ENCODE results near the gene ANKRD44.

Gene ANKRD44

GRCh38 chr2:197251576-197251975, 59.0 kb downstream of the ANKRD44 start:
- no peaks in the 10 kb centered on the region for H3K27me3 ChIP-seq (ENCODE audit: control insufficient read depth, insufficient read depth, low read length)
- H3K36me3 ChIP-seq (ENCODE audit: control insufficient read depth, insufficient read depth, low read length): no peaks in the 10 kb centered on the region
- H3K4me1 ChIP-seq (ENCODE audit: control insufficient read depth, insufficient read depth, low read length): no peaks in the 10 kb centered on the region
- H3K9ac ChIP-seq (ENCODE audit: low read depth, low read length): no peak overlapping the region
- no peaks in the 10 kb centered on the region for H3K9me3 ChIP-seq (ENCODE audit: control insufficient read depth, insufficient read depth, low read length)
- H3K4me3 ChIP-seq (ENCODE audit: low read depth, low read length): no peak overlapping the region

- no peaks in the 10 kb centered on the region for H3K9me3 ChIP-seq (ENCODE audit: control insufficient read depth, insufficient read depth, low read length)
- no peak overlapping the region for H3K4me3 ChIP-seq (ENCODE audit: low read depth, low read length)
- no peak overlapping the region for H3K9ac ChIP-seq (ENCODE audit: low read depth, low read length)
- no peaks in the 10 kb centered on the region for H3K36me3 ChIP-seq (ENCODE audit: control insufficient read depth, insufficient read depth, low read length)
- no peaks in the 10 kb centered on the region for H3K4me1 ChIP-seq (ENCODE audit: control insufficient read depth, insufficient read depth, low read length)
- H3K27me3 ChIP-seq (ENCODE audit: control insufficient read depth, insufficient read depth, low read length): no peaks in the 10 kb centered on the region
Measured at GRCh38 chr2:197251163-197251562, 59.4 kb downstream of the ANKRD44 start.

- H3K27me3 ChIP-seq (ENCODE audit: control insufficient read depth, insufficient read depth, low read length): no peaks in the 10 kb centered on the region
- H3K4me3 ChIP-seq (ENCODE audit: low read depth, low read length): no peak overlapping the region
- H3K4me1 ChIP-seq (ENCODE audit: control insufficient read depth, insufficient read depth, low read length): no peaks in the 10 kb centered on the region
- H3K9me3 ChIP-seq (ENCODE audit: control insufficient read depth, insufficient read depth, low read length): no peaks in the 10 kb centered on the region
- no peaks in the 10 kb centered on the region for H3K36me3 ChIP-seq (ENCODE audit: control insufficient read depth, insufficient read depth, low read length)
- no peak overlapping the region for H3K9ac ChIP-seq (ENCODE audit: low read depth, low read length)
Measured at GRCh38 chr2:197250084-197250397, 60.5 kb downstream of the ANKRD44 start.

GRCh38 chr2:197249381-197250083, 61.0 kb downstream of the ANKRD44 start:
- H3K9ac ChIP-seq (ENCODE audit: low read depth, low read length): no peak overlapping the region
- no peaks in the 10 kb centered on the region for H3K27me3 ChIP-seq (ENCODE audit: control insufficient read depth, insufficient read depth, low read length)
- no peaks in the 10 kb centered on the region for H3K4me1 ChIP-seq (ENCODE audit: control insufficient read depth, insufficient read depth, low read length)
- H3K36me3 ChIP-seq (ENCODE audit: control insufficient read depth, insufficient read depth, low read length): no peaks in the 10 kb centered on the region
- no peak overlapping the region for H3K4me3 ChIP-seq (ENCODE audit: low read depth, low read length)
- no peaks in the 10 kb centered on the region for H3K9me3 ChIP-seq (ENCODE audit: control insufficient read depth, insufficient read depth, low read length)

GRCh38 chr2:197248623-197249022, 62.0 kb downstream of the ANKRD44 start:
- H3K27me3 ChIP-seq (ENCODE audit: control insufficient read depth, insufficient read depth, low read length): no peaks in the 10 kb centered on the region
- H3K9ac ChIP-seq (ENCODE audit: low read depth, low read length): no peak overlapping the region
- H3K4me3 ChIP-seq (ENCODE audit: low read depth, low read length): no peak overlapping the region
- H3K4me1 ChIP-seq (ENCODE audit: control insufficient read depth, insufficient read depth, low read length): no peaks in the 10 kb centered on the region
- no peaks in the 10 kb centered on the region for H3K36me3 ChIP-seq (ENCODE audit: control insufficient read depth, insufficient read depth, low read length)
- H3K9me3 ChIP-seq (ENCODE audit: control insufficient read depth, insufficient read depth, low read length): no peaks in the 10 kb centered on the region

GRCh38 chr2:197248001-197248401, 62.6 kb downstream of the ANKRD44 start:
- Histone ChIP-seq H3K36me3 (ENCODE audit: control insufficient read depth, insufficient read depth, low read length) (no peaks in the 10 kb centered on the region), H3K27me3 (ENCODE audit: control insufficient read depth, insufficient read depth, low read length) (no peaks in the 10 kb centered on the region), H3K4me1 (ENCODE audit: control insufficient read depth, insufficient read depth, low read length) (no peaks in the 10 kb centered on the region), H3K4me3 (ENCODE audit: low read depth, low read length) (no peak overlapping the region), H3K9me3 (ENCODE audit: control insufficient read depth, insufficient read depth, low read length) (no peaks in the 10 kb centered on the region), H3K9ac (ENCODE audit: low read depth, low read length) (no peak overlapping the region)

GRCh38 chr2:197247083-197247482, 63.5 kb downstream of the ANKRD44 start:
- Histone ChIP-seq H3K27me3 (ENCODE audit: control insufficient read depth, insufficient read depth, low read length) (no peaks in the 10 kb centered on the region), H3K9me3 (ENCODE audit: control insufficient read depth, insufficient read depth, low read length) (no peaks in the 10 kb centered on the region), H3K36me3 (ENCODE audit: control insufficient read depth, insufficient read depth, low read length) (no peaks in the 10 kb centered on the region), H3K4me3 (ENCODE audit: low read depth, low read length) (no peak overlapping the region), H3K4me1 (ENCODE audit: control insufficient read depth, insufficient read depth, low read length) (no peaks in the 10 kb centered on the region), H3K9ac (ENCODE audit: low read depth, low read length) (no peak overlapping the region)

- H3K27me3 ChIP-seq (ENCODE audit: control insufficient read depth, insufficient read depth, low read length): no peaks in the 10 kb centered on the region
- no peaks in the 10 kb centered on the region for H3K36me3 ChIP-seq (ENCODE audit: control insufficient read depth, insufficient read depth, low read length)
- no peak overlapping the region for H3K9ac ChIP-seq (ENCODE audit: low read depth, low read length)
- H3K4me3 ChIP-seq (ENCODE audit: low read depth, low read length): no peak overlapping the region
- no peaks in the 10 kb centered on the region for H3K4me1 ChIP-seq (ENCODE audit: control insufficient read depth, insufficient read depth, low read length)
- no peaks in the 10 kb centered on the region for H3K9me3 ChIP-seq (ENCODE audit: control insufficient read depth, insufficient read depth, low read length)
Measured at GRCh38 chr2:197245829-197246804, 64.5 kb downstream of the ANKRD44 start.

- H3K36me3 ChIP-seq (ENCODE audit: control insufficient read depth, insufficient read depth, low read length): no peaks in the 10 kb centered on the region
- no peaks in the 10 kb centered on the region for H3K4me1 ChIP-seq (ENCODE audit: control insufficient read depth, insufficient read depth, low read length)
- no peaks in the 10 kb centered on the region for H3K27me3 ChIP-seq (ENCODE audit: control insufficient read depth, insufficient read depth, low read length)
- no peak overlapping the region for H3K9ac ChIP-seq (ENCODE audit: low read depth, low read length)
- no peak overlapping the region for H3K4me3 ChIP-seq (ENCODE audit: low read depth, low read length)
- no peaks in the 10 kb centered on the region for H3K9me3 ChIP-seq (ENCODE audit: control insufficient read depth, insufficient read depth, low read length)
Measured at GRCh38 chr2:197244349-197244748, 66.2 kb downstream of the ANKRD44 start.

- Histone ChIP-seq H3K9ac (ENCODE audit: low read depth, low read length) (no peak overlapping the region), H3K36me3 (ENCODE audit: control insufficient read depth, insufficient read depth, low read length) (no peaks in the 10 kb centered on the region), H3K4me3 (ENCODE audit: low read depth, low read length) (no peak overlapping the region), H3K9me3 (ENCODE audit: control insufficient read depth, insufficient read depth, low read length) (no peaks in the 10 kb centered on the region), H3K27me3 (ENCODE audit: control insufficient read depth, insufficient read depth, low read length) (no peaks in the 10 kb centered on the region), H3K4me1 (ENCODE audit: control insufficient read depth, insufficient read depth, low read length) (no peaks in the 10 kb centered on the region)
Measured at GRCh38 chr2:197242719-197243118, 67.9 kb downstream of the ANKRD44 start.

- H3K27me3 ChIP-seq (ENCODE audit: control insufficient read depth, insufficient read depth, low read length): no peaks in the 10 kb centered on the region
- H3K4me3 ChIP-seq (ENCODE audit: low read depth, low read length): no peak overlapping the region
- H3K36me3 ChIP-seq (ENCODE audit: control insufficient read depth, insufficient read depth, low read length): no peaks in the 10 kb centered on the region
- H3K4me1 ChIP-seq (ENCODE audit: control insufficient read depth, insufficient read depth, low read length): no peaks in the 10 kb centered on the region
- no peak overlapping the region for H3K9ac ChIP-seq (ENCODE audit: low read depth, low read length)
- H3K9me3 ChIP-seq (ENCODE audit: control insufficient read depth, insufficient read depth, low read length): no peaks in the 10 kb centered on the region
Measured at GRCh38 chr2:197241596-197241995, 69.0 kb downstream of the ANKRD44 start.

- no peaks in the 10 kb centered on the region for H3K9me3 ChIP-seq (ENCODE audit: control insufficient read depth, insufficient read depth, low read length)
- no peaks in the 10 kb centered on the region for H3K27me3 ChIP-seq (ENCODE audit: control insufficient read depth, insufficient read depth, low read length)
- no peaks in the 10 kb centered on the region for H3K4me1 ChIP-seq (ENCODE audit: control insufficient read depth, insufficient read depth, low read length)
- no peak overlapping the region for H3K4me3 ChIP-seq (ENCODE audit: low read depth, low read length)
- no peak overlapping the region for H3K9ac ChIP-seq (ENCODE audit: low read depth, low read length)
- no peaks in the 10 kb centered on the region for H3K36me3 ChIP-seq (ENCODE audit: control insufficient read depth, insufficient read depth, low read length)
Measured at GRCh38 chr2:197241153-197241552, 69.4 kb downstream of the ANKRD44 start.

Data from iPS-15b (cell line).